GM12878 (cell line): ENCODE measurements around the gene SPIN1. TPM values are rescaled to one million over a fixed set of nuclear protein-coding genes. Genes with fewer than 3 reads are reported as not detected.

Source experiments
- ASH2L ChIP-seq: fragments of 300-600, 200-600 bp; sonication (generic); IDR thresholded peaks from 2 replicates; pipeline ENCODE4 v1.6.1; 2017; ENCODE audit warnings: low read depth, mild to moderate bottlenecking, borderline replicate concordance
- BCL11A ChIP-seq: IDR thresholded peaks from 2 replicates; pipeline ENCODE4 v1.6.1; 2011; ENCODE audit warnings: low read depth, low read length
- CBX5 ChIP-seq: sonication (generic); IDR thresholded peaks from 2 replicates; pipeline ENCODE4 v1.6.1; 2016; ENCODE audit warnings: low read depth, moderate library complexity, mild to moderate bottlenecking, inconsistent platforms
- CHD2 ChIP-seq: IDR thresholded peaks from 2 replicates; pipeline ENCODE4 v1.6.1; 2011; ENCODE audit warnings: low read depth, low read length, improper control_type of control experiment, borderline replicate concordance
- CTCF ChIP-seq, 3 experiments: IDR thresholded peaks in 2 of 3; conservative IDR thresholded peaks in 1 of 3; 2 replicates each; pipeline ENCODE4 v1.5.1; 2011; ENCODE audit warnings: low read depth in 3 of 3, low read length in 3 of 3, mild to moderate bottlenecking in 3 of 3, control low read depth in 2 of 3, moderate library complexity in 2 of 3, inconsistent platforms in 1 of 3, mixed read lengths in 1 of 3; ENCODE audit not compliant: control insufficient read depth in 2 of 3, insufficient read depth in 1 of 3; ENCODE audit errors: extremely low read depth in 1 of 3
- CUX1 ChIP-seq: IDR thresholded peaks from 2 replicates; pipeline ENCODE4 v1.6.1; 2012; ENCODE audit warnings: improper control_type of control experiment, low read depth, low read length; ENCODE audit not compliant: insufficient replicate concordance
- EGR1 ChIP-seq, 2 experiments: IDR thresholded peaks; 1 replicate in 1 of 2; 2 replicates in 1 of 2; pipeline ENCODE4 v1.6.1; 2011 to 2012; ENCODE audit warnings: low read depth in 2 of 2, low read length in 2 of 2, borderline replicate concordance in 1 of 2, mild to moderate bottlenecking in 1 of 2, moderate library complexity in 1 of 2
- EZH2 ChIP-seq: IDR thresholded peaks from 2 replicates; pipeline ENCODE4 v1.6.1; 2012; ENCODE audit warnings: low read depth, mild to moderate bottlenecking, control low read depth, inconsistent platforms, low read length, borderline replicate concordance; ENCODE audit not compliant: control insufficient read depth
- HDAC6 ChIP-seq: fragments of 200-600 bp; sonication (generic); IDR thresholded peaks from one replicate; pipeline ENCODE4 v1.8.0; 2017; ENCODE audit warnings: antibody characterized with exemption; ENCODE audit not compliant: unreplicated experiment
- MEF2A ChIP-seq: IDR thresholded peaks from 2 replicates; pipeline ENCODE4 v1.6.1; 2011; ENCODE audit warnings: low read depth, mild to moderate bottlenecking, low read length, moderate library complexity; ENCODE audit not compliant: insufficient read depth
- PKNOX1 ChIP-seq: fragments of 450-650 bp; IDR thresholded peaks from 2 replicates; pipeline ENCODE4 v1.6.1; 2016; ENCODE audit warnings: mild to moderate bottlenecking
- POLR2AphosphoS2 ChIP-seq: IDR thresholded peaks from 2 replicates; pipeline ENCODE4 v1.6.1; 2011; ENCODE audit warnings: low read depth, mild to moderate bottlenecking, low read length, improper control_type of control experiment, moderate library complexity
- POLR2AphosphoS5 ChIP-seq: IDR thresholded peaks from 2 replicates; pipeline ENCODE4 v1.6.1; 2011; ENCODE audit warnings: mild to moderate bottlenecking, low read length, inconsistent platforms
- RELA ChIP-seq: fragments of 450-650 bp; IDR thresholded peaks from 2 replicates; pipeline ENCODE4 v1.8.0; 2014; ENCODE audit warnings: borderline replicate concordance; ENCODE audit not compliant: partially characterized antibody
- STAT3 ChIP-seq: IDR thresholded peaks from 2 replicates; pipeline ENCODE4 v1.6.1; 2011; ENCODE audit warnings: low read depth, low read length, improper control_type of control experiment
- SUZ12 ChIP-seq: fragments of 200-600 bp; sonication (generic); IDR thresholded peaks from one replicate; pipeline ENCODE4 v1.6.1; 2018; ENCODE audit warnings: antibody characterized with exemption, mild to moderate bottlenecking; ENCODE audit not compliant: unreplicated experiment
- TCF12 ChIP-seq: IDR thresholded peaks from 2 replicates; pipeline ENCODE4 v1.6.1; 2011; ENCODE audit warnings: low read depth, mild to moderate bottlenecking, low read length
- ZNF217 ChIP-seq: fragments of 450-650 bp; IDR thresholded peaks from 2 replicates; pipeline ENCODE4 v1.6.1; 2017; ENCODE audit warnings: antibody characterized with exemption, mild to moderate bottlenecking
- polyA plus RNA-seq, 11 experiments: library from polyadenylated mRNA; depleted of rRNA in 4 of 11; unstranded in 6 of 11; stranded (reverse) in 5 of 11; fragments of >200 nt; fragmentation: Nextera tagmentation in 4 of 11; fragmentation: Illumina TruSeq in 1 of 11; extraction: Ambion mirVana in 4 of 11; extraction: Trizol in 1 of 11; gene quantifications; 1 replicate in 1 of 11; 2 replicates in 10 of 11; pipeline versions ENCODE4 v1.2.1 to v1.2.3, GENCODE V29; 2011 to 2016; ENCODE audit warnings: inconsistent platforms in 2 of 11, missing spikeins in 2 of 11, low read depth in 1 of 11
- total RNA-seq, 4 experiments: library from RNA; depleted of rRNA in 3 of 4; stranded (reverse); fragments of >200 nt in 3 of 4; fragmentation: Illumina TruSeq in 1 of 4; extraction: Trizol in 1 of 4; gene quantifications; 2 replicates each; pipeline versions ENCODE4 v1.2.1 to v1.2.3, GENCODE V29; 2013 to 2021

SPIN1 gene
- total and polyA plus RNA-seq, 10 of the 15 experiments (the other 5 are each of a cell fraction or from before 2014, with no cell fraction given): 6.6 to 30.3 (median 17.1) TPM

GRCh38 chr9:88388886-88389605 lies 802 bp downstream of the SPIN1 start (continued):
- TF ChIP-seq CTCF (IDR thresholded peaks at IDR 0.05 in 2 of 3, conservative IDR thresholded peaks at IDR 0.05 in 1 of 3; ENCODE audit: control insufficient read depth in 2 of 3, extremely low read depth in 1 of 3, insufficient read depth in 1 of 3, low read depth in 3 of 3, low read length in 3 of 3): no peak
- no peak for TF ChIP-seq POLR2AphosphoS2
- no peak for TF ChIP-seq HDAC6
- TF ChIP-seq POLR2AphosphoS5: no peak
- TF ChIP-seq BCL11A: no peak
- no peak for TF ChIP-seq EZH2
- peak; percentile 15; the same call in 1 of the 2 replicates for TF ChIP-seq PKNOX1
- peak; percentile 26 for TF ChIP-seq CUX1
- TF ChIP-seq RELA: no peak
- TF ChIP-seq ASH2L: no peak
- TF ChIP-seq MEF2A: no peak
- TF ChIP-seq TCF12: no peak
- TF ChIP-seq STAT3: no peak
- no peak for TF ChIP-seq CBX5
- 0 out of 2 replicates have a peak, but pooled peaks have one; percentile 17 for TF ChIP-seq CHD2
- no peak for TF ChIP-seq SUZ12
- TF ChIP-seq ZNF217: no peak
- TF ChIP-seq EGR1 (IDR thresholded peaks at IDR 0.05; ENCODE audit: borderline replicate concordance in 1 of 2, low read depth in 2 of 2, low read length in 2 of 2): peak in 1 of 2 experiments; percentile 3; a peak in 1 of 3 replicates
